Immature natural killer cell (primary cell): ENCODE data around the gene ZNF860. TPM values are rescaled to one million over a fixed set of nuclear protein-coding genes. Genes with fewer than 3 reads are reported as not detected.

Experiments used
- DNase-seq, 3 donors: peaks; one replicate each; pipeline ENCODE4 v3.0.0; 2022; ENCODE audit warnings: mixed read lengths in 1 of 3
- H3K27ac Mint-ChIP-seq, 6 donors: one replicate each; pipeline ENCODE4 v1.8.0; 2020; ENCODE audit warnings: mixed read lengths in 6 of 6, mild to moderate bottlenecking in 5 of 6, inconsistent platforms in 4 of 6, moderate library complexity in 3 of 6
- H3K27me3 Mint-ChIP-seq, 3 donors: one replicate each; pipeline ENCODE4 v1.8.0; 2020 to 2021; ENCODE audit warnings: low read depth in 3 of 3, mild to moderate bottlenecking in 3 of 3, mixed read lengths in 3 of 3, moderate library complexity in 3 of 3, inconsistent platforms in 1 of 3
- H3K36me3 Mint-ChIP-seq, 3 donors: one replicate each; pipeline ENCODE4 v1.8.0; 2020; ENCODE audit warnings: mixed read lengths in 3 of 3, inconsistent platforms in 2 of 3, mild to moderate bottlenecking in 2 of 3
- H3K4me1 Mint-ChIP-seq, 2 donors: one replicate each; pipeline ENCODE4 v1.8.0; 2020; ENCODE audit warnings: inconsistent platforms in 2 of 2, mild to moderate bottlenecking in 2 of 2, mixed read lengths in 2 of 2, moderate library complexity in 1 of 2
- H3K4me3 Mint-ChIP-seq, 5 donors: one replicate each; pipeline ENCODE4 v1.8.0; 2020; ENCODE audit warnings: mild to moderate bottlenecking in 5 of 5, mixed read lengths in 5 of 5, inconsistent platforms in 3 of 5, moderate library complexity in 3 of 5
- H3K9me3 Mint-ChIP-seq, 6 donors: one replicate each; pipeline ENCODE4 v1.8.0; 2020; ENCODE audit warnings: mild to moderate bottlenecking in 6 of 6, mixed read lengths in 6 of 6, inconsistent platforms in 4 of 6, moderate library complexity in 3 of 6
- polyA plus RNA-seq, 3 donors: library from polyadenylated mRNA; unstranded; fragments of 300-500 nt; fragmentation: Illumina TruSeq; gene quantifications; one replicate each; pipeline ENCODE4 v1.2.3, GENCODE V29; 2021

Gene ZNF860
- polyA plus RNA-seq, 3 donors from 2014 or later, result not detected

GRCh38 chr3:31953091-31953490, 28.5 kb upstream of the ZNF860 start:
- no peak for DNase-seq
- H3K36me3 Mint-ChIP-seq, result no peaks in the 10 kb centered on the region
- no peaks in the 10 kb centered on the region for H3K4me1 Mint-ChIP-seq
- no peak overlapping the region for H3K27ac Mint-ChIP-seq
- H3K4me3 Mint-ChIP-seq, result no peak overlapping the region
- H3K9me3 Mint-ChIP-seq, result peaks cover 0 to 8% (median 0%) of the 10 kb centered on the region in 6 donors
- H3K27me3 Mint-ChIP-seq, result peaks cover 0 to 7% (median 3%) of the 10 kb centered on the region in 3 donors

GRCh38 chr3:31953636-31954035, 27.9 kb upstream of the ZNF860 start:
- Mint-ChIP-seq H3K4me3 (no peak overlapping the region), H3K36me3 (no peaks in the 10 kb centered on the region), H3K9me3 (peaks cover 0 to 8% (median 0%) of the 10 kb centered on the region in 6 donors), H3K4me1 (no peaks in the 10 kb centered on the region), H3K27ac (no peak overlapping the region), H3K27me3 (peaks cover 0 to 7% (median 3%) of the 10 kb centered on the region in 3 donors)
- no peak for DNase-seq

GRCh38 chr3:31955581-31955980, 26.0 kb upstream of the ZNF860 start:
- Mint-ChIP-seq H3K36me3 (no peaks in the 10 kb centered on the region), H3K27me3 (peaks cover 3 to 9% (median 3%) of the 10 kb centered on the region in 3 donors), H3K4me3 (no peak overlapping the region), H3K27ac (no peak overlapping the region), H3K9me3 (peaks cover 0 to 8% (median 0%) of the 10 kb centered on the region in 6 donors), H3K4me1 (no peaks in the 10 kb centered on the region)
- DNase-seq, result no peak

GRCh38 chr3:31957106-31957505, 24.4 kb upstream of the ZNF860 start:
- Mint-ChIP-seq H3K36me3 (no peaks in the 10 kb centered on the region), H3K4me1 (no peaks in the 10 kb centered on the region), H3K27ac (no peak overlapping the region), H3K4me3 (no peak overlapping the region), H3K9me3 (peaks cover 0 to 8% (median 0%) of the 10 kb centered on the region in 6 donors), H3K27me3 (peaks cover 0 to 9% (median 3%) of the 10 kb centered on the region in 3 donors)
- no peak for DNase-seq

- H3K4me1 Mint-ChIP-seq, result no peaks in the 10 kb centered on the region
- H3K4me3 Mint-ChIP-seq, result no peak overlapping the region
- no peak overlapping the region for H3K27ac Mint-ChIP-seq
- H3K36me3 Mint-ChIP-seq, result no peaks in the 10 kb centered on the region
- peaks cover 0 to 6% (median 3%) of the 10 kb centered on the region in 3 donors for H3K27me3 Mint-ChIP-seq
- no peak for DNase-seq
- peaks cover 0 to 8% (median 0%) of the 10 kb centered on the region in 6 donors for H3K9me3 Mint-ChIP-seq
These were observed 22.8 kb upstream of the ZNF860 start for GRCh38 chr3:31958701-31959152.

GRCh38 chr3:31959251-31959650, 22.3 kb upstream of the ZNF860 start:
- H3K36me3 Mint-ChIP-seq, result no peaks in the 10 kb centered on the region
- H3K4me3 Mint-ChIP-seq, result no peak overlapping the region
- H3K27me3 Mint-ChIP-seq, result peaks cover 0 to 6% (median 3%) of the 10 kb centered on the region in 3 donors
- H3K4me1 Mint-ChIP-seq, result no peaks in the 10 kb centered on the region
- peaks cover 0 to 8% (median 0%) of the 10 kb centered on the region in 6 donors for H3K9me3 Mint-ChIP-seq
- DNase-seq, result no peak
- no peak overlapping the region for H3K27ac Mint-ChIP-seq

GRCh38 chr3:31959951-31960792, 21.4 kb upstream of the ZNF860 start:
- DNase-seq, result no peak
- no peaks in the 10 kb centered on the region for H3K4me1 Mint-ChIP-seq
- H3K9me3 Mint-ChIP-seq, result peaks cover 0 to 5% (median 0%) of the 10 kb centered on the region in 6 donors
- H3K4me3 Mint-ChIP-seq, result no peak overlapping the region
- H3K27ac Mint-ChIP-seq, result peak overlapping the region in 1 of 6 donors; percentile 26
- peaks cover 0 to 4% (median 3%) of the 10 kb centered on the region in 3 donors for H3K27me3 Mint-ChIP-seq
- H3K36me3 Mint-ChIP-seq, result no peaks in the 10 kb centered on the region

GRCh38 chr3:31960793-31961431, 20.6 kb upstream of the ZNF860 start:
- DNase-seq, result no peak
- H3K4me1 Mint-ChIP-seq, result no peaks in the 10 kb centered on the region
- H3K27me3 Mint-ChIP-seq, result peaks cover 0 to 4% (median 3%) of the 10 kb centered on the region in 3 donors
- H3K27ac Mint-ChIP-seq, result peak overlapping the region in 1 of 6 donors; percentile 26
- H3K36me3 Mint-ChIP-seq, result no peaks in the 10 kb centered on the region
- H3K9me3 Mint-ChIP-seq, result no peaks in the 10 kb centered on the region
- H3K4me3 Mint-ChIP-seq, result no peak overlapping the region

- Mint-ChIP-seq H3K4me1 (no peaks in the 10 kb centered on the region), H3K36me3 (no peaks in the 10 kb centered on the region), H3K9me3 (no peaks in the 10 kb centered on the region), H3K4me3 (no peak overlapping the region), H3K27ac (no peak overlapping the region), H3K27me3 (peaks cover 0 to 3% (median 2%) of the 10 kb centered on the region in 3 donors)
- no peak for DNase-seq
These were observed 18.7 kb upstream of the ZNF860 start for GRCh38 chr3:31962801-31963205.

- peaks cover 0 to 3% (median 0%) of the 10 kb centered on the region in 3 donors for H3K27me3 Mint-ChIP-seq
- no peak overlapping the region for H3K27ac Mint-ChIP-seq
- H3K4me1 Mint-ChIP-seq, result no peaks in the 10 kb centered on the region
- no peak overlapping the region for H3K4me3 Mint-ChIP-seq
- no peaks in the 10 kb centered on the region for H3K36me3 Mint-ChIP-seq
- DNase-seq, result no peak
- no peaks in the 10 kb centered on the region for H3K9me3 Mint-ChIP-seq
These were observed 14.5 kb upstream of the ZNF860 start for GRCh38 chr3:31966978-31967591.

GRCh38 chr3:31967592-31967991, 14.0 kb upstream of the ZNF860 start:
- Mint-ChIP-seq H3K4me1 (no peaks in the 10 kb centered on the region), H3K9me3 (no peaks in the 10 kb centered on the region), H3K27ac (no peak overlapping the region), H3K4me3 (no peak overlapping the region), H3K27me3 (peaks cover 0 to 3% (median 2%) of the 10 kb centered on the region in 3 donors), H3K36me3 (no peaks in the 10 kb centered on the region)
- no peak for DNase-seq

- H3K36me3 Mint-ChIP-seq, result no peaks in the 10 kb centered on the region
- H3K4me3 Mint-ChIP-seq, result no peak overlapping the region
- no peak overlapping the region for H3K27ac Mint-ChIP-seq
- H3K9me3 Mint-ChIP-seq, result no peaks in the 10 kb centered on the region
- DNase-seq, result no peak
- H3K4me1 Mint-ChIP-seq, result no peaks in the 10 kb centered on the region
- H3K27me3 Mint-ChIP-seq, result peaks cover 2 to 3% (median 2%) of the 10 kb centered on the region in 3 donors
These were observed 13.1 kb upstream of the ZNF860 start for GRCh38 chr3:31968369-31968926.

- Mint-ChIP-seq H3K27ac (no peak overlapping the region), H3K36me3 (no peaks in the 10 kb centered on the region), H3K27me3 (peaks cover 2 to 3% (median 2%) of the 10 kb centered on the region in 3 donors), H3K4me3 (no peak overlapping the region), H3K9me3 (no peaks in the 10 kb centered on the region), H3K4me1 (no peaks in the 10 kb centered on the region)
- DNase-seq, result no peak
These were observed 12.6 kb upstream of the ZNF860 start for GRCh38 chr3:31968927-31969418.
